KMS-11 (cell line): ENCODE results near the gene MICAL3.
A peak's percentile ranks its signal among the peaks of the same experiment; 100 is the strongest.
"Not testable (repeated sequence)": the region's sequence is repeated elsewhere in the genome, so short reads cannot be mapped to it uniquely, and the experiment has no call there.

Source experiments
- H2AFZ ChIP-seq: fragments of 200-600 bp; sonication (generic); 2 replicates; pipeline ENCODE4 v1.6.1; 2016; ENCODE audit warnings: antibody characterized with exemption, mixed run types, low read depth
- H3K27ac ChIP-seq: fragments of 200-600 bp; sonication (generic); 2 replicates; pipeline ENCODE4 v1.6.1; 2016; ENCODE audit warnings: mild to moderate bottlenecking, mixed run types
- H3K27me3 ChIP-seq: fragments of 200-600 bp; sonication (generic); 2 replicates; pipeline ENCODE4 v1.6.1; 2017; ENCODE audit warnings: mild to moderate bottlenecking, low read depth, mixed run types, moderate library complexity; ENCODE audit not compliant: insufficient read depth
- H3K36me3 ChIP-seq: fragments of 200-600 bp; sonication (generic); 2 replicates; pipeline ENCODE4 v1.6.1; 2017; ENCODE audit warnings: mild to moderate bottlenecking, mixed run types; ENCODE audit not compliant: insufficient read depth
- H3K4me1 ChIP-seq: fragments of 200-600 bp; sonication (generic); 2 replicates; pipeline ENCODE4 v1.6.1; 2016; ENCODE audit warnings: mild to moderate bottlenecking, low read depth, mixed run types; ENCODE audit not compliant: poor library complexity, severe bottlenecking
- H3K4me2 ChIP-seq: fragments of 200-600 bp; sonication (generic); 2 replicates; pipeline ENCODE4 v1.7.0; 2016; ENCODE audit warnings: mild to moderate bottlenecking, mixed run types
- H3K4me3 ChIP-seq: fragments of 200-600 bp; sonication (generic); IDR thresholded peaks from 2 replicates; pipeline ENCODE4 v1.6.1; 2017; ENCODE audit warnings: low read depth, low read length, mixed read lengths; ENCODE audit not compliant: insufficient read depth
- H3K79me2 ChIP-seq: fragments of 200-600 bp; sonication (generic); 2 replicates; pipeline ENCODE4 v1.6.1; 2016; ENCODE audit warnings: low read depth, mixed run types; ENCODE audit not compliant: insufficient read depth
- H3K9ac ChIP-seq: fragments of 200-600 bp; sonication (generic); 2 replicates; pipeline ENCODE4 v1.6.1; 2016; ENCODE audit warnings: mild to moderate bottlenecking, mixed run types
- H4K20me1 ChIP-seq: fragments of 200-600 bp; sonication (generic); 2 replicates; pipeline ENCODE4 v1.6.1; 2016; ENCODE audit warnings: mild to moderate bottlenecking, mixed run types; ENCODE audit not compliant: insufficient read depth
- CTCF ChIP-seq: fragments of 200-600 bp; sonication (generic); conservative IDR thresholded peaks from 2 replicates; pipeline ENCODE4 v1.6.1; 2017; ENCODE audit warnings: low read depth, mild to moderate bottlenecking, antibody characterized with exemption, low read length, moderate library complexity, mixed read lengths

The MICAL3 gene

GRCh38 chr22:18012531-18012930 is 11.8 kb downstream of the MICAL3 start:
- Histone ChIP-seq H3K79me2 (no peaks in the 10 kb centered on the region), H3K4me2 (no peak overlapping the region), H2AFZ (no peak overlapping the region), H4K20me1 (no peaks in the 10 kb centered on the region), H3K9ac (no peak overlapping the region), H3K36me3 (no peaks in the 10 kb centered on the region), H3K27me3 (no peaks in the 10 kb centered on the region), H3K4me1 (peaks cover 19% of the 10 kb centered on the region), H3K27ac (no peak overlapping the region), H3K4me3 (no peak overlapping the region)
- TF ChIP-seq CTCF, result no peak

GRCh38 chr22:18010266-18010665 is 14.1 kb downstream of the MICAL3 start:
- Histone ChIP-seq H3K4me3 (no peak overlapping the region), H4K20me1 (no peaks in the 10 kb centered on the region), H3K27ac (no peak overlapping the region), H3K4me2 (peak overlapping the region; percentile 53), H3K27me3 (no peaks in the 10 kb centered on the region), H3K9ac (no peak overlapping the region), H3K79me2 (no peaks in the 10 kb centered on the region), H3K4me1 (peaks cover 19% of the 10 kb centered on the region), H3K36me3 (no peaks in the 10 kb centered on the region), H2AFZ (peak overlapping the region; percentile 25; the same call in 1 of the 2 replicates)
- TF ChIP-seq CTCF, result no peak

DNA sequence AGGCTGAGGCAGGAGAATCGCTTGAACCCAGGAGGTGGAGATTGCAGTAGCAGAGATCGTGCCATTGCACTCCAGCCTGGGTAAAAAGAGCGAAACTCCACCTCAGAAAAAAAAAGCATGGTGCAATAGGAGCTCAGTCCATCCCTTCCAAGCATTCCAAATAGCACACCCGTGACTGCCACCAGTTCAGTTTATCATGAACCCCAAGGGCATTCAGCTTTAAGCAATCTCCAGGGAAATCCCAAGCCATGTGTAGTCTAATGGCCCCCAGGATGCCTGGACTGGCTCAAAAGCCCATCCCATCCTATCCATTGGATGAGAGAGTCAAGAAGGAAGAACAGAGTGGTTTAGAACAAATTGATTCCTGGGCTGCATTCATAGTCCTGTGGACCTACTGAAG is 16.2 kb downstream of the MICAL3 start:
- H3K4me1 ChIP-seq, result peaks cover 19% of the 10 kb centered on the region
- no peak for TF ChIP-seq CTCF
- H3K4me3 ChIP-seq, result no peak overlapping the region
- H3K36me3 ChIP-seq, result no peaks in the 10 kb centered on the region
- no peak overlapping the region for H2AFZ ChIP-seq
- no peak overlapping the region for H3K27ac ChIP-seq
- H3K9ac ChIP-seq, result no peak overlapping the region
- no peaks in the 10 kb centered on the region for H3K79me2 ChIP-seq
- no peak overlapping the region for H3K4me2 ChIP-seq
- no peaks in the 10 kb centered on the region for H3K27me3 ChIP-seq
- no peaks in the 10 kb centered on the region for H4K20me1 ChIP-seq

- Histone ChIP-seq H3K4me1 (peaks cover 7% of the 10 kb centered on the region), H3K36me3 (no peaks in the 10 kb centered on the region), H3K4me3 (no peak overlapping the region), H3K27me3 (no peaks in the 10 kb centered on the region), H3K79me2 (peaks cover 3% of the 10 kb centered on the region), H3K4me2 (no peak overlapping the region), H2AFZ (no peak overlapping the region), H4K20me1 (no peaks in the 10 kb centered on the region), H3K9ac (no peak overlapping the region), H3K27ac (no peak overlapping the region)
- TF ChIP-seq CTCF, result no peak
These were observed 19.0 kb downstream of the MICAL3 start for GRCh38 chr22:18005201-18005926.

DNA sequence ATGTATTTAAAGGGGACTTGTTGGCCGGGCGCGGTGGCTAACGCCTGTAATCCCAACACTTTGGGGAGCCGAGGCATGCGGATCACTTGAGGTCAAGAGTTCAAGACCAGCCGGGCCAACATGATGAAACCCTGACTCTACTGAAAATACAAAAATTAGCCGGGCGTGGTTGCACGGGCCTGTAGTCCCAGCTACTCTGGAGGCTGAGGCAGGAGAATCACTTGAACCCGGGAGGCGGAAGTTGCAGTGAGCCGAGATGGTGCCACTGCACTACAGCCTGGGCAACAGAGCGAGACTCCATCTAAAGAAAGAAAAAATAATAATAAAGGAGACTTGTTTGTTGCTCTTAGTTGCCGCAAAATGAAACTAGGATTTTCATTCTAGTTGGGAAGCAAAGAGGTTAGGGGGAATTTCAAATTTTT is 22.5 kb downstream of the MICAL3 start:
- peak overlapping the region; percentile 57 for H2AFZ ChIP-seq
- peak overlapping the region; percentile 77; the same call in 1 of the 2 replicates for H3K9ac ChIP-seq
- peak overlapping the region; percentile 50 for H3K4me2 ChIP-seq
- not testable (repeated sequence) for H3K36me3 ChIP-seq, H3K27me3 ChIP-seq, H3K4me3 ChIP-seq, H4K20me1 ChIP-seq
- peaks cover 36% of the 10 kb centered on the region for H3K79me2 ChIP-seq
- peaks cover 39% of the 10 kb centered on the region for H3K4me1 ChIP-seq
- H3K27ac ChIP-seq, result peak overlapping the region; percentile 83; the same call in 1 of the 2 replicates
